ENCODE measurements around the gene GNA15.

GNA15 gene

GRCh38 chr19:3121396-3121795 lies 14.4 kb upstream of the GNA15 start:
- DNase-seq: no peak

- no peak for DNase-seq
Measured at GRCh38 chr19:3121821-3122511, 13.9 kb upstream of the GNA15 start.

DNA sequence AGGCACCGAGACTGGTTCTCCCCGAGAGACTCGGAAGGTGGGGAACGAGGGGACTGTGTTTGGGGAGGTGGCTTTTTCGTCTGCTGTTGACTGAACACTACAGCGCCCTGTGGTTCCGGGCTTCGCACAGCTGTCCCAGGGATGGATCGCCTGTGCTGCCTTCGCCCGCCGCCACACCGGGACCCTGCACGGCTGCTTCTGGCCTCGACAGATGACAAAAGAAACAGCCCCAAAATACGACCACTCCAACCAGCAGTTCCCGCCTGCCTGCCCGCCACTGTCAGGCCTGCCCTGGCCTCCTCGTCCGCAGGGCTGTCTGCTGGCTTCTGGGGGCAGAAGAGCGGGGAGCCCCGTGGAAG lies 13.3 kb upstream of the GNA15 start:
- no peak for DNase-seq

- DNase-seq: no peak
Measured at GRCh38 chr19:3123088-3123721, 12.6 kb upstream of the GNA15 start.

DNA sequence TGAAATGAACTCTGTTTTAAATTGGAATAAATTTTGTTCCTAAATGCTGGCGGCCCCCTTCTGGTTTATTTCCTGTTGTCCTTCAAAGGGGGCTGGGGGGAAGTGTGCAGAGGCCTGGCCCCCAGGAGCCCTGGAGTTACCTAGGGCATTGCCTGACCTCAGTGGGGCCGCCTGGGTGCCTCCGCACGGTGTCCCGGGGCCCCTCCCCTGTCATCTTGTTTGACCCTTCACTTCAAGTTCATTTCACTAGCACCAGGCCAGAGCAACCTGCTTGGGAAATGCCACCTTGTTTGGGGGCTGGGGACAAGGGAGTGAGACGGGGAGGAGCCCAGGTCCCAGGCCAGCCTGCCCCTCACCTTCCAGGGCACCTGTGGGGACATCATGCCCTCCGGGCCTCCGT lies 11.9 kb upstream of the GNA15 start:
- no peak for DNase-seq

- DNase-seq: no peak
Measured at GRCh38 chr19:3124630-3125029, 11.2 kb upstream of the GNA15 start.

DNA sequence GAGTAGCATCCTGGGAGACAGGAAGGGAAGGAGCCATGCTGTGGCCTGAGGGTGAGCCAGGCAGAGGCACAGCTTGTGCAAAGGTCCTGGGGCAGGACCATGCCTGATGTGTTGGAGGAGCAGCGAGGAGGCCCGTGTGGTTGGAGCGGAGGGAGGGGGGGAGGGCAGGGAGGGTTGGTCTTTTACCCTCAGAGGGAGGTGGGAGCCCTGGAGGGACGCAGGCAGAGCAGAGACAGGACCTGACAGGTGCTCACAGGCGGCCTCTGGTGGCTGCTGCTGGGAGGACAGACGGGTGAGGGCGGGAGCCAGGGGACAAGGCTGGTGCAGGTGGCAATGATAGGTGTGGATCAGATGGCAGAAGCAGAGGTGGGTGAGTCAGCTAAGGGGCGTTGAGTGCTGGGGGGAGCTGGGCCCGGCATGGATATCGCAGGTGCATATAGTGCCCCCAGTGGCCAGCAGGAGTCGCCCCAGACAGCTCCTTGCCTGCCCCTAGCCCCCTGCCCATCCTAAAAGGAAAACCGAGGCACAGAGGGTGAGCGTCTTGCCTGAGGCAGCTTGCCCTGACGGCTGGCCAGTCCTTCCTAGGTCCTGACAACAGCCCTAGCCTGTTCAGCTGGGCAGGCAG lies 9.8 kb upstream of the GNA15 start:
- DNase-seq: peak; percentile 17

- peak; percentile 50 for DNase-seq
Measured at GRCh38 chr19:3129112-3129511, 6.7 kb upstream of the GNA15 start.

- no peak for DNase-seq
Measured at GRCh38 chr19:3131168-3131567, 4.7 kb upstream of the GNA15 start.

- peak; percentile 46 for DNase-seq
Measured at GRCh38 chr19:3132971-3133792, 2.7 kb upstream of the GNA15 start.

DNA sequence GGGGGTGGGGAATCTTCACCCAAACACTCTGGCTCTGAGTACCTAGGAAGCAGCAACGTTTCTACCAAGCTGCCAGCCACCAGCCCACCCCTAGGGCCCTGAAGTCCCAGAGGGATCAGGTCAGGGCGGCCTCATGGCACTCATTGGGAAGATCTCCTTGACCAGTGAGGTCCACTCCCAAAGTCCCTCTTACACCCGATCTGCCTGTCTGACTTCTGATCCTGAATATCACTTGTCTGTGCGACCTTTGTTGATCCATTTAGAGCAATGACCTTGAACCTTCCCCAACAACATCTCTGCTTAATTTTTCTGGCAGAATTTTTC lies 2.1 kb upstream of the GNA15 start:
- no peak for DNase-seq

DNA sequence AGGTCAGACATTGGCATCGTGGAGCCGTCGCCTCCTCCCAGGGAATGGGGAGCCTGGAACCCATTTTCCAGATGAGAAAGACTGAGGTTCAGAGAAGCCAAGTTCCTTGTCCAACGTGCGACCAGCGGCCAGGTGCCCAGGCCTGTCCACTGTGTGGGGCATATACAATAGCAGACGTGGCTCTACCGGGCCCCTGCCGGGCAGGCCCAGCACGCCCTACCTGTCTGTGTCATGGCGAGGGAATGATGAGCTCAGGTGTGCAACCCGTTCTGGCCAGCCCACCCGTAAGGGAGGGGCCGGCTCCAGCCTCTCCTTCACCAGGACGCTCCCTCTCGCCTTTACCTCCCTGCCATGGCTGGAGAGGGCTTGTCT lies 837 bp downstream of the GNA15 start:
- no peak for DNase-seq

DNA sequence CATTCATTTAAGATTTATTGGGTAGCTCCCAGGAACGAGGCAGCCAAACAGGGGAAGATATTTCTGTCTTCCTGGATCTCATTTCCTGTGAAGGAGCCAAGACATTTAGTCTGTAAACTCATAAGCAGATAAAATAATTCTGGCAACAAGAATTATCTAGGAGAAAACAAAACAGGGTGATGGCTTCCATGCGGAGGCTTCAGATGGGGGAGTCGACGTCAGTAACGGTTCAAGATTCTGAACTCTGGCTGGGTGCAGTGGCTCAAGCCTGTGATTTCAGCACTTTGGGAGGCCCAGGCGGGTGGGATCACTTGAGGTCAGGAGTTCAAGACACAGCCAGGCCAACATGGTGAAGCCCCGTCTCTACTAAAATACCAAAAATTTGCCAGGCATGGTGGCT lies 1.3 kb downstream of the GNA15 start:
- DNase-seq: no peak

DNA sequence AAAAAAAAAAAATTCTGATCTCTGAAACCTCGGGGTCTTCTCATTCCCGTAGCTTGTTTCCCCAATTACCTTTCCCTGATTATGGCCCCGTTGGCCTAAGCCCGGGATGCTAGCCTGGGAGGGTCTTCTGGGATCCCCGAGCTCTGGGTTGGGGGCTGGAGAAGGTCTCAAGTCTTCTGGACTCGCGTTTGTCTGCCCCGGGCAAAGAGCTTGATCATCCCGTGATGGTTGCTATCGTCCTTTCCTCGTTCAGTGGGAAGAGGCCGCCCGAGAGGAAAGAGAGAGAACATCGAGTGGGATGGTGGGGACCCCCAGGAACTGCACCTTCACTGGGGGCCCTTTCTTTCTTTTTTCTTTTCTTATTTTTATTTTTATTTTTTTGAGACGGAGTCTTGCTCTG lies 2.4 kb downstream of the GNA15 start:
- DNase-seq: no peak

GRCh38 chr19:3140667-3141038 lies 4.8 kb downstream of the GNA15 start:
- no peak for DNase-seq

- DNase-seq: peak; percentile 83
Measured at GRCh38 chr19:3142292-3142670, 6.4 kb downstream of the GNA15 start.

GRCh38 chr19:3142781-3143337 lies 7.0 kb downstream of the GNA15 start:
- DNase-seq: no peak

DNA sequence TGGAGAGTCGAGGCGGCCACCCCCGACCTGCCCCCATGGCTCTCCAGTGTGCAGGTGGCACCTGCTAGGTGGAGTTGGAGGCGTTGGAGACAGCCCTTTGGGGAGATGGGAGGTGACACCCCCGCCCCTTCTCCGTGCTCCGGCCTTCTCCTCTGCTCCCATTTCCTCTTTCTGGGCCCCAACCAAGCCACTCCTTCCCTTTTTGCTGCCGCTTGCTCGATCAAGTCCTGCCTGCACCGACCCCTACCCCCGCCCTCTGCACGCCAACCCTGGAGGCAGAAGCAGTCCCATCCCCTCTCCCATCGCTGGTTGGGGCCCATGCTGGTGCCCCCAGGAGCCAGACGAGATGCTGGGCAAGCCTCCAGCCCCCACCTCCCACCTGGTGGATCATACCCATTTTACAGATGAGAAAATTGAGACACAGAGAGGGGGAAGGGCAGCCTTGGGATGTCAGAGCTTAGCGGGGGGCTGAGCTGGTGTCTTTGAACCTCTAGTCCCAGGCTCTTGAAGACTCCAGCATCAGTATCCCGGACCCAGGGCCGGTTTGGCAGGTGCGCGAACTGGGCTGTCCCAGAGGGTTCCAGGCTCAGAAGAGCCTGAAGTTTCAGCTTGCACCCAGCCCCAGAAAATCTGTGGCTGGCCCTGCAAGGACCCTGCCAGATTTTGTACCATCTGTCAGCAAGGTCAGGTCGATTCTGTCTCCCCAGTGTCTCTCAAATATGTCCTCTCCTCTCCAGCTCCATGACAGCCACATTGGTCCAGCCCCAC lies 10.3 kb downstream of the GNA15 start:
- DNase-seq: no peak

DNA sequence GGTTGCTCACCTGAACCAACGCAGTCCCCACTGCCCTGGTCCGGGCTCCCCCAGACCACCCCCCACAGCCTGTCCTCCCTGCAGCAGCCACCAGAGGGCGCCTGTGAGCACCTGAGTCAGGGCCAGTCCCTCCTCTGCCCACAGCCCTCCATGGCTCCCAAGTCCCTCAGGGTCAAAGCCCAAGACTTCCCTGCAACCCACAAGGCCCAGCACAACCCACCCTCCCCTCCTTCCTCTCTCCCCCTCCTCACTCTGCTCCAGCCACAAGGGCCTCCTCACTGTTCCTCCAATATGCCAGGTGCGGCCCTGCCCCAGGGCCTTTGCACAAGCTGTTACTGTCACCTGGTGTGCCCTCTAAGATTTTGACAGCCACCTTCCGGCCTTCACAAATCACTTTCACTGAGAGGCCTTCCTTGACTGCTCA lies 10.9 kb downstream of the GNA15 start:
- DNase-seq: no peak

GRCh38 chr19:3148503-3148902 lies 12.7 kb downstream of the GNA15 start:
- DNase-seq: no peak

DNA sequence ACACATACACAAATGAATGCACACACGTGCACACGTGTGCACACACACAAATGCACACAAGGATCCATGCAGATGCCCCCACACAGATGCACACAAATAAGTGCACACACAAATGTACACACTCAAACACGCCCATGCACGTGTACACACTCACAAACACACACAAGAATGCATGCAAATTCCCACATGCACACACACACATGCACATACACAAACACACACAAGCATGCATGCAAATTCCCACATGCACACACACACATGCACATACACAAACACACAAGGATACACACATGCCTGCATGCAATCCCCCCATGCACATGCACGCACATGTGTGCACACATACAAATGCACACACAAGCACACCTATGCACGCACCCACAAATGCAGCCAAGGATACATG lies 13.3 kb downstream of the GNA15 start:
- DNase-seq: no peak

Measured in fibroblast of skin of abdomen (primary cell).